ENCODE measurements around the gene DNAJB9.
"Not testable (repeated sequence)": the region's sequence is repeated elsewhere in the genome, so short reads cannot be mapped to it uniquely, and the experiment has no call there.

DNAJB9 gene
- 40.4 to 98.4 (median 59.8) reads per million in 9 experiments for total RNA-seq

DNA sequence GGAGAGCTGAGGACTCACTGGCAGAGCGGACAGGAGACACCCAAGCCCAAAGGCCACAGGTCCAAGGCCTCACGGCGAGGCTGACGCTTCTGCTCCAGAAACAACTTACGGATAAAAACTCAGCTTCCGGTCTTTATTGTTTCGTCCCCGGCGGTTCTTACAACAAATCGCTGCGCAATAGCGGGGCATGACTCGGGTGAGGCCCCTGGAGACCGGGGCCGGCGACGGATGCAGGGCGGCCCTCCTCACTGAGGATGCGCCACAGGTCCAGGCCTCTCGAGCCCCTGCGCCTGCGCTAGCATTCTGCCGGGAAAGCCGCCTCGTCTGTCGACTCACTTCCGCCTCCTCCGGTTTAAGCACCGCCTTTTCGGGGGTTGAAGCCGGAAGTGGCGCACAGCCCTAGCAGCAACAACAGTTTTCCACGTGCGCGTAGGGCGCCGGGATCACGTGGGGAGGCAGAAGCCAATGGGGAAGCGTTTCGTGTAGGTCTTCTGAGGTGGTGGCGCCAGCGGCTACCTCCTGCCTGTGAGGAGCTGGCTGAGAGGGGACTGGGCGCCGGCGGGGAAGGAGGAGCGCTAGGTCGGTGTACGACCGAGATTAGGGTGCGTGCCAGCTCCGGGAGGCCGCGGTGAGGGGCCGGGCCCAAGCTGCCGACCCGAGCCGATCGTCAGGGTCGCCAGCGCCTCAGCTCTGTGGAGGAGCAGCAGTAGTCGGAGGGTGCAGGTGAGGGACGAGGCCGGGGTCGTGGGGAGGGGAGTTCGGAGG is at the start of gene DNAJB9, which contains the start of gene THAP5:
Gene DNAJB9 (plus strand): TSS at position 494 of the 765 bp plus-strand sequence. CDS start 1,853 bp downstream, outside the sequence.
Gene THAP5 (minus strand): TSS at position 326 of the 765 bp plus-strand sequence. CDS start 137 bp downstream, at position 189.
- H3K27me3 Mint-ChIP-seq, result no peaks in the 10 kb centered on the region
- H3K36me3 Mint-ChIP-seq (ENCODE audit: insufficient read depth), result peaks cover 68% of the 10 kb centered on the region
- H3K4me3 Mint-ChIP-seq, result peak within 1 kb of the TSS; percentile 94 to 97
- DNase-seq (peak; percentile 99), ATAC-seq (replicated peaks) (peak; percentile 86)
- H3K4me1 Mint-ChIP-seq (ENCODE audit: low read depth in 2 of 2), result peaks cover 29 to 47% of the 10 kb centered on the region in 2 donors
- no peaks in the 10 kb centered on the region for H3K9me3 Mint-ChIP-seq
- H3K27ac Mint-ChIP-seq, result peak within 1 kb of the TSS; percentile 99 to 100

DNA sequence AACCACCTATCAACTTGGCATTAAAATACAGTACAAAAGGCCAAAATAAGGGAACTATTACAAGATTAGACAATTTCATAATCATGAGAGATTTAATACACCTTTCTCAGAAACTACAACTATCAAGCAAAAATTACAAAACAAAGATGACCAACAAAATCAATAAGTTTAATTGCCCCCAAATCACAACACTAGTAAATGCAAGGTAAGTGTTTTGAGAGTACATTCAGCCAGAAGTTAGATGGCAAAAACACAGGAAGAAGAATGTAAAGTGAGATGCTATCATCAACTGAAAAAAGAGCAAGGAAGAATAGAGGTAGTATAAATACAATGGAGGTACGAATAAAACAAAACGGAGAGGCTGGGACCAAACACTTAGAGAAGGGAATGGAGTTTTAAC is 46.9 kb upstream of the DNAJB9 start:
- Mint-ChIP-seq H3K4me3 (peak overlapping the region in 1 of 2 donors; percentile 16), H3K36me3 (ENCODE audit: insufficient read depth) (peaks cover 24% of the 10 kb centered on the region), H3K4me1 (ENCODE audit: low read depth in 2 of 2) (peaks cover 30 to 54% of the 10 kb centered on the region in 2 donors), H3K9me3 (no peaks in the 10 kb centered on the region), H3K27me3 (no peaks in the 10 kb centered on the region), H3K27ac (peak overlapping the region; percentile 1 to 54)
- ATAC-seq (replicated peaks) (no peak), DNase-seq (no peak)

GRCh38 chr7:108525327-108525984 is 44.2 kb upstream of the DNAJB9 start:
- no peaks in the 10 kb centered on the region for H3K9me3 Mint-ChIP-seq
- H3K27ac Mint-ChIP-seq, result peak overlapping the region; percentile 97 to 99
- H3K36me3 Mint-ChIP-seq (ENCODE audit: insufficient read depth), result peaks cover 14% of the 10 kb centered on the region
- no peaks in the 10 kb centered on the region for H3K27me3 Mint-ChIP-seq
- peak overlapping the region; percentile 93 to 94 for H3K4me3 Mint-ChIP-seq
- DNase-seq (no peak), ATAC-seq (replicated peaks) (peak; percentile 39)
- peaks cover 24 to 38% of the 10 kb centered on the region in 2 donors for H3K4me1 Mint-ChIP-seq (ENCODE audit: low read depth in 2 of 2)

DNA sequence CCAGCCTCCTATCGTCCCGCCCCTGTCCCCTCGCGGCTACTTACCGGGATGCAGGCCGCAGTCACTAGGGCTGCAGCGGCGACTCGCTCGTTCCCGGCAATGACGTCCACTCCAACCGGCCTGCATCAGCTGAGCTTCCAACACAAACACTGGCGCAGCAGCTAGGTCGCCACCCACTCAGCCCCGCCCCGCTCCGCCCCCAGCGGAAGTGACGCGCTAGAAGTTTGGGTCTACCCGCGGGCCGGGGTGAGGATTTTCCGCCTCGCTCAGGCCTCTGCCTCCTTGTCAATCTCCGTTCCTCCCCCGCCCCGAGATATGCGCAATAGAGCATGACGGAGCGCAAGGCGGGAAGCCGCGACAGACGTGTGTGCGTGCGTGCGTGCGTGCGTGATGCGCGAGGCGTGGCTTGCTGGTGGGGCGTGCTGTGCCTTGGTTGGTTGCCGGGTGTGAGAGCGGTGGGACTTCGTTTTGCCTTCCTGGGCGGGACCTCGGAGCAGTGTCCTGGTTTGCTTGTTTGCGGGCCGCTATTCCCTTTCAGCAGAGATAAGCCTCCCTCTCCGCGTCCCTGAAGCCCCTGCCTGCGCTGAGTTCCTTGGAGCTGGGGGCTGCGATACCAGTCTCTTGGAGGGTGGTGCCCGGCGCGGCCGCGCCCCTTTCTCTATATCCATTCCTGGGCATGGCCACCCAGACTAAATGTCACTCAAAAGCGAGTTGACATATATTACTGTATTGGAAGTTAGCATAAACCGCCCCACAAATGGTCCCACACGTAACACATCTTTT is 43.5 kb upstream of the DNAJB9 start, which contains the start of gene PNPLA8:
Gene PNPLA8 (minus strand): TSS at position 151 of the 783 bp plus-strand sequence. CDS start 10,644 bp downstream, outside the sequence.
- Mint-ChIP-seq H3K36me3 (ENCODE audit: insufficient read depth) (peaks cover 14% of the 10 kb centered on the region), H3K9me3 (no peaks in the 10 kb centered on the region), H3K4me1 (ENCODE audit: low read depth in 2 of 2) (peaks cover 22 to 34% of the 10 kb centered on the region in 2 donors), H3K27me3 (no peaks in the 10 kb centered on the region), H3K27ac (peak within 1 kb of the TSS; percentile 97 to 99), H3K4me3 (peak within 1 kb of the TSS; percentile 93 to 94)
- DNase-seq (peak; percentile 100), ATAC-seq (replicated peaks) (peak; percentile 87)

DNA sequence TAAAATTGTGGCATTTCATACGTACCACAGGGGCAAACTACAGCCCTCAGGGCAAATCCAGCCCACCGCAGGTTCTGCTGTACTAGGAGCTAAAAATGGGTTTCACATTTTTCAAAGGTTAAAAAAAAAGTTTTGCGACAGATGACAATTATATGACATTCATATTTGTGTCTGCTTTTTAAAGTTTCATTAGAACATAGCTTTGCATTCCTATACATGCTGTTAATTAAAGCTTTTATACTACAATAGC is 43.0 kb upstream of the DNAJB9 start:
- DNase-seq (no peak), ATAC-seq (replicated peaks) (no peak)
- Mint-ChIP-seq H3K27me3 (no peaks in the 10 kb centered on the region), H3K9me3 (no peaks in the 10 kb centered on the region), H3K4me3 (peak overlapping the region; percentile 93 to 94), H3K4me1 (ENCODE audit: low read depth in 2 of 2) (peaks cover 19 to 30% of the 10 kb centered on the region in 2 donors), H3K27ac (peak overlapping the region; percentile 97 to 99), H3K36me3 (ENCODE audit: insufficient read depth) (peaks cover 14% of the 10 kb centered on the region)

- peaks cover 14% of the 10 kb centered on the region for H3K36me3 Mint-ChIP-seq (ENCODE audit: insufficient read depth)
- H3K27ac Mint-ChIP-seq, result peak overlapping the region in 1 of 2 donors; percentile 32
- DNase-seq, result no peak
- peaks cover 14 to 19% of the 10 kb centered on the region in 2 donors for H3K4me1 Mint-ChIP-seq (ENCODE audit: low read depth in 2 of 2)
- H3K27me3 Mint-ChIP-seq, result peaks cover 0 to 5% of the 10 kb centered on the region in 2 donors
- H3K4me3 Mint-ChIP-seq, result no peak overlapping the region
- no peak for ATAC-seq (replicated peaks)
- H3K9me3 Mint-ChIP-seq, result no peaks in the 10 kb centered on the region
These were observed 41.4 kb upstream of the DNAJB9 start for GRCh38 chr7:108528183-108528712.

DNA sequence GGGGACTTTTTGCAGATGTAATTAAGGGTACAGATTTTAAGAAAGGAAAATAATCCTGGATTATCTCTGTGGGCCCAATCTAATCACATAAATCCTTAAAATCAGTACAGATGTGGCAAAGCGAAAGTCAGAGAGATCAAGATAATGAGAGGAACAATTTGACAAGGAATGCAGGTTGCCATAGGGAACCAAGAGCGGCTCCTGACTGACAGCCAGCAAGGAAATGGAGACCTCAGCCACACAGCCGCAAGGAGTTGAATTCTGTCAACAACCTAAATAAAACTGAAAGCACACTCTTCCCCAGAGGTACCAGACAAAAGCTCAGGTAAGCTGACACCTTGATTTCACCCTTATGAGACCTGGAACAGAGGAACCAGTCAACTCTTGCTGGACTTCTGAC is 40.3 kb upstream of the DNAJB9 start:
- H3K9me3 Mint-ChIP-seq, result no peaks in the 10 kb centered on the region
- peaks cover 8% of the 10 kb centered on the region in 2 donors for H3K4me1 Mint-ChIP-seq (ENCODE audit: low read depth in 2 of 2)
- no peak overlapping the region for H3K4me3 Mint-ChIP-seq
- peaks cover 3 to 8% of the 10 kb centered on the region in 2 donors for H3K27me3 Mint-ChIP-seq
- ATAC-seq (replicated peaks) (no peak), DNase-seq (no peak)
- H3K27ac Mint-ChIP-seq, result no peak overlapping the region
- H3K36me3 Mint-ChIP-seq (ENCODE audit: insufficient read depth), result peaks cover 14% of the 10 kb centered on the region

- no peak for ATAC-seq (replicated peaks)
- Mint-ChIP-seq H3K36me3 (ENCODE audit: insufficient read depth) (no peaks in the 10 kb centered on the region), H3K27ac (no peak overlapping the region), H3K4me3 (no peak overlapping the region), H3K27me3 (peaks cover 27 to 29% of the 10 kb centered on the region in 2 donors), H3K4me1 (ENCODE audit: low read depth in 2 of 2) (no peaks in the 10 kb centered on the region), H3K9me3 (no peaks in the 10 kb centered on the region)
- DNase-seq, result no peak
These were observed 36.0 kb upstream of the DNAJB9 start for GRCh38 chr7:108533712-108534111.

- Mint-ChIP-seq H3K4me3 (no peak overlapping the region), H3K4me1 (ENCODE audit: low read depth in 2 of 2) (no peaks in the 10 kb centered on the region), H3K36me3 (ENCODE audit: insufficient read depth) (no peaks in the 10 kb centered on the region), H3K27ac (no peak overlapping the region), H3K27me3 (peaks cover 34 to 37% of the 10 kb centered on the region in 2 donors), H3K9me3 (no peaks in the 10 kb centered on the region)
- ATAC-seq (replicated peaks) (no peak), DNase-seq (no peak)
These were observed 34.4 kb upstream of the DNAJB9 start for GRCh38 chr7:108535257-108535656.

DNA sequence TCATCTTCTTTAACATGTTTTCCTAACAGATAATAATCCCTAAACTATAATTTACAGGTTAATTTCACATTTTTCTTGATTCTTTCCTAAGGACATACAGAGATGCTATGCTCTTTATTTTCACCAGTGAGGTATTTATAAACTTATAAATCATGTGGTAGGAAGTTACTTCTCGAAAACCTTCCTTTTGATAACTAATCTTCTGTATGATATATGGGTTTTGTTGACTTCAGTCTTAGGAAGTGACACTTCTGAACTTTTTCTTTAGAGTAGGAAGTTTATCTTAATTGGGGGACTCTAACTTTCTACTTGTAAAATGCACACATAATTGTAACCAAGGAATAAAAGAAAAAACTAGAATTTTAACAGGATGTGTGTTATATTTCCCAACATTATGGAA is 33.9 kb upstream of the DNAJB9 start:
- H3K27me3 Mint-ChIP-seq, result peaks cover 34 to 37% of the 10 kb centered on the region in 2 donors
- no peak for DNase-seq
- ATAC-seq (replicated peaks), result no peak
- H3K4me3 Mint-ChIP-seq, result no peak overlapping the region
- no peaks in the 10 kb centered on the region for H3K4me1 Mint-ChIP-seq (ENCODE audit: low read depth in 2 of 2)
- H3K27ac Mint-ChIP-seq, result no peak overlapping the region
- no peaks in the 10 kb centered on the region for H3K9me3 Mint-ChIP-seq
- H3K36me3 Mint-ChIP-seq (ENCODE audit: insufficient read depth), result no peaks in the 10 kb centered on the region

DNA sequence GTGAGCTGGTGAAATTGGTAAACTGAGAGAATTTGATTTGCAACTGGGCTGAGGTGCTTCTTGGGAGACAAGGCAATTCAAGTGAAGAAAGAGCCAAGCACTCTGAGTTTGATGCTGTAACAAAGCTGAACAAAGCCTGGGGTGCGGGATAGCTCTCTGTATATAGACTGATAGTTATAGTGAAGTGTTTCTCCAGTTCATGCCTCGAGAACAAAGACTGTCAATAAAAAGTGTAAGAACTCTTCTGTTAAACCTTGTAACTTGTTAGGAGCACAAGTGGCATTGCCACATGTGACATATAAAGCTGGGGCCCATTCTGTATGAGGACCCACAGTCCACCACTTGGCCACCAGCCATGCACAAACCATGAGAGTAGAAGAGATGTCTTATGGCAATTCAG is 32.4 kb upstream of the DNAJB9 start:
- no peaks in the 10 kb centered on the region for H3K36me3 Mint-ChIP-seq (ENCODE audit: insufficient read depth)
- peaks cover 29 to 37% of the 10 kb centered on the region in 2 donors for H3K27me3 Mint-ChIP-seq
- H3K27ac Mint-ChIP-seq, result no peak overlapping the region
- ATAC-seq (replicated peaks), result no peak
- no peaks in the 10 kb centered on the region for H3K9me3 Mint-ChIP-seq
- H3K4me1 Mint-ChIP-seq (ENCODE audit: low read depth in 2 of 2), result no peaks in the 10 kb centered on the region
- H3K4me3 Mint-ChIP-seq, result no peak overlapping the region
- no peak for DNase-seq

DNA sequence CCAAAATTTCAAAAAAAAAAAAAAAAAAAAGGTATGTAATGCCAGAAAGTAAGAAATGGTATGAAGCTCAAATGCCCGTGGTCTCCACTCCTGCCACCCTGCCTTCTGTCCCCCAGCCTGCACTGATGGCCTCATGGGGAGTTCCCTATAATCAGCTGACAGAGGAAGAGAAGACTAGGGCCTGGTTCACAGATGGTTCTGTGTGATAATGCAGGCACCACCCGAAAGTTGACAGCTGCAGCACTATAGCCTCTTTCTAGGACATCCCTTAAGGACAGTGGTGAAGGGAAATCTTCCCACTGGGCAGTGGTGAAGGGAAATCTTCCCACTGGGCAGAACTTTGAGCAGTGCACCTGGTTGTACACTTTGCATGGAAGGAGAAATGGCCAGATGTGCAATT is 31.4 kb upstream of the DNAJB9 start:
- H3K9me3 Mint-ChIP-seq; H3K4me3 Mint-ChIP-seq; H3K4me1 Mint-ChIP-seq (ENCODE audit: low read depth in 2 of 2); DNase-seq; ATAC-seq (replicated peaks); H3K27ac Mint-ChIP-seq; H3K36me3 Mint-ChIP-seq (ENCODE audit: insufficient read depth): not testable (repeated sequence)
- H3K27me3 Mint-ChIP-seq, result peaks cover 29 to 37% of the 10 kb centered on the region in 2 donors

DNA sequence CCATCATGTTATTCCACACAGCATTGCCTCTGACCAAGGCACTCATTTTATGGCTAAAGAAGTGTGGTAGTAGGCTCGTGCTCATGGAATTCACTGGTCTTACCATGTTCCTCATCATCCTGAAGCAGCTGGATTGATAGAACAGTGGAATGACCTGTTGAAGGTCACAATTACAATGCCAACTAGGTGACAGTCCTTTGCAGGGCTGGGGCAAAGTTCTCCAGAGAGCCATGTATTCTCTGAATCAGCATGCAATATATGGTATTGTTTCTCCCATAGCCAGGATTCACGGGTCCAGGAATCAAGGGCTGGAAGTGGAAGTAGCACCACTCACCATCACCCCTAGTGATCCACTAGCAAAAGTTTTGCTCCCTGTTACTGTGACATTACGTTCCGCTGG is 31.0 kb upstream of the DNAJB9 start:
- H3K27me3 Mint-ChIP-seq, result peaks cover 29 to 37% of the 10 kb centered on the region in 2 donors
- not testable (repeated sequence) for ATAC-seq (replicated peaks); H3K9me3 Mint-ChIP-seq; H3K27ac Mint-ChIP-seq; H3K4me3 Mint-ChIP-seq; H3K4me1 Mint-ChIP-seq (ENCODE audit: low read depth in 2 of 2); H3K36me3 Mint-ChIP-seq (ENCODE audit: insufficient read depth); DNase-seq

All from effector memory CD8-positive, alpha-beta T cell (primary cell).